ENCODE measurements around the gene BIRC7. TPM values are rescaled to one million over a fixed set of nuclear protein-coding genes. Genes with fewer than 3 reads are reported as not detected.

BIRC7 gene
- total and polyA plus RNA-seq, 2 donors (not counting 3 experiments of a cell fraction or from before 2014, with no cell fraction given) = not detected

- Histone ChIP-seq H4K20me1 (replicated peaks; ENCODE audit: control insufficient read depth, extremely low read depth, insufficient read depth, low read length) (no peaks in the 10 kb centered on the region), H3K9ac (replicated peaks; ENCODE audit: extremely low read depth, insufficient read depth, low read length) (no peak overlapping the region), H2AFZ (ENCODE audit: low read depth, low read length) (no peak overlapping the region), H3K79me2 (ENCODE audit: control insufficient read depth, insufficient read depth, low read length) (no peaks in the 10 kb centered on the region), H3K4me2 (ENCODE audit: insufficient read depth, low read length) (no peak overlapping the region), H3K4me3 (replicated peaks in 1 of 3; ENCODE audit: insufficient read depth in 1 of 3, low read depth in 1 of 3, low read length in 3 of 3) (no peak overlapping the region), H3K27me3 (ENCODE audit: control insufficient read depth in 2 of 2, insufficient read depth in 2 of 2, low read length in 2 of 2) (peaks cover 0 to 10% of the 10 kb centered on the region in 2 experiments), H3K9me1 (replicated peaks; ENCODE audit: control insufficient read depth, extremely low read depth, insufficient read depth, low read length) (no peaks in the 10 kb centered on the region), H3K36me3 (ENCODE audit: control insufficient read depth in 2 of 2, extremely low read depth in 1 of 2, insufficient read depth in 2 of 2, low read length in 2 of 2) (no peaks in the 10 kb centered on the region), H3K9me3 (replicated peaks; ENCODE audit: control insufficient read depth, insufficient read depth, low read length) (no peaks in the 10 kb centered on the region), H3K27ac (ENCODE audit: insufficient read depth, low read depth, low read length) (no peak overlapping the region), H3K4me1 (ENCODE audit: control insufficient read depth, extremely low read depth, insufficient read depth, low read length) (no peaks in the 10 kb centered on the region)
- intact Hi-C loops (cut with micrococcal nuclease) = loop anchor here (5.0 kb wide), 1 partner anchor 174 kb away; no protein-coding TSS in a partner anchor
- CTCF ChIA-PET = interaction anchor here (1.0 to 2.3 kb wide), 9 partner anchors 11 to 408 kb away, joined by 3 to 15 read pairs (median 6); partner anchors contain the start of gene YTHDF1
- FAIRE-seq (peak; percentile 77), DNase-seq (ENCODE audit: low read depth, low spot score) (peak; percentile 54)
- TF ChIP-seq CTCF (IDR thresholded peaks at IDR 0.05; ENCODE audit: extremely low read depth in 1 of 2, insufficient read depth in 1 of 2, low read depth in 1 of 2, low read length in 2 of 2) = peak; percentile 25 to 78
- TF ChIP-seq POLR2AphosphoS5 (IDR thresholded peaks at IDR 0.05; ENCODE audit: insufficient read depth, low read depth, low read length) = no peak
- POLR2A ChIA-PET = no interaction called here
- dilution Hi-C loops (cut with MboI; ENCODE audit: extremely low pct_ligation_motif_present, low sequenced_read_pairs) = no loop called here
- no TSS peak for BruUV-seq (replicated peaks)
Measured at GRCh38 chr20:63230800-63231268, 4.9 kb upstream of the BIRC7 start.

GRCh38 chr20:63232235-63233060, 3.3 kb upstream of the BIRC7 start:
- no peaks in the 10 kb centered on the region for H3K36me3 ChIP-seq (ENCODE audit: control insufficient read depth in 2 of 2, extremely low read depth in 1 of 2, insufficient read depth in 2 of 2, low read length in 2 of 2)
- no peak overlapping the region for H3K4me2 ChIP-seq (ENCODE audit: insufficient read depth, low read length)
- FAIRE-seq = peak; percentile 70
- ChIA-PET CTCF (interaction anchor here (0.7 to 11.0 kb wide), 5 partner anchors 8 to 231 kb away, joined by 3 to 116 read pairs (median 3); no protein-coding TSS in a partner anchor), POLR2A (interaction anchor here (0.5 kb wide), 1 partner anchor 89 kb away, joined by 4 read pairs; no protein-coding TSS in a partner anchor)
- no peaks in the 10 kb centered on the region for H3K79me2 ChIP-seq (ENCODE audit: control insufficient read depth, insufficient read depth, low read length)
- no peak overlapping the region for H3K27ac ChIP-seq (ENCODE audit: insufficient read depth, low read depth, low read length)
- peaks cover 0 to 10% of the 10 kb centered on the region in 2 experiments for H3K27me3 ChIP-seq (ENCODE audit: control insufficient read depth in 2 of 2, insufficient read depth in 2 of 2, low read length in 2 of 2)
- no TSS peak for BruUV-seq (replicated peaks)
- H2AFZ ChIP-seq (ENCODE audit: low read depth, low read length) = no peak overlapping the region
- peak; percentile 11 for DNase-seq (ENCODE audit: low read depth, low spot score)
- no peaks in the 10 kb centered on the region for H4K20me1 ChIP-seq (replicated peaks; ENCODE audit: control insufficient read depth, extremely low read depth, insufficient read depth, low read length)
- H3K4me1 ChIP-seq (ENCODE audit: control insufficient read depth, extremely low read depth, insufficient read depth, low read length) = no peaks in the 10 kb centered on the region
- no peaks in the 10 kb centered on the region for H3K9me1 ChIP-seq (replicated peaks; ENCODE audit: control insufficient read depth, extremely low read depth, insufficient read depth, low read length)
- no peaks in the 10 kb centered on the region for H3K9me3 ChIP-seq (replicated peaks; ENCODE audit: control insufficient read depth, insufficient read depth, low read length)
- intact Hi-C loops (cut with micrococcal nuclease) (loop anchor here (5.0 kb wide), 1 partner anchor 175 kb away; no protein-coding TSS in a partner anchor), dilution Hi-C loops (cut with MboI; ENCODE audit: extremely low pct_ligation_motif_present, low sequenced_read_pairs) (no loop called here)
- no peak for TF ChIP-seq POLR2AphosphoS5 (IDR thresholded peaks at IDR 0.05; ENCODE audit: insufficient read depth, low read depth, low read length)
- TF ChIP-seq JUN (IDR thresholded peaks at IDR 0.05; ENCODE audit: borderline replicate concordance, insufficient read depth, insufficient read length, low read depth) = no peak
- TF ChIP-seq POLR2A (IDR thresholded peaks at IDR 0.05; ENCODE audit: low read depth, low read length) = no peak
- TF ChIP-seq CTCF (IDR thresholded peaks at IDR 0.05; ENCODE audit: extremely low read depth in 1 of 2, insufficient read depth in 1 of 2, low read depth in 1 of 2, low read length in 2 of 2) = no peak
- peak; percentile 57 for TF ChIP-seq FOS (IDR thresholded peaks at IDR 0.05; ENCODE audit: borderline replicate concordance, insufficient read depth, low read length)
- TF ChIP-seq MAX (IDR thresholded peaks at IDR 0.05; ENCODE audit: insufficient read depth, insufficient read length) = no peak
- no peak for TF ChIP-seq EZH2 (IDR thresholded peaks at IDR 0.05; ENCODE audit: borderline replicate concordance, low read depth, low read length, severe bottlenecking)
- H3K4me3 ChIP-seq (replicated peaks in 1 of 3; ENCODE audit: insufficient read depth in 1 of 3, low read depth in 1 of 3, low read length in 3 of 3) = no peak overlapping the region
- no peak overlapping the region for H3K9ac ChIP-seq (replicated peaks; ENCODE audit: extremely low read depth, insufficient read depth, low read length)

Data from endothelial cell of umbilical vein (primary cell).